ENCODE measurements around the gene SCG5.

Gene SCG5

DNA sequence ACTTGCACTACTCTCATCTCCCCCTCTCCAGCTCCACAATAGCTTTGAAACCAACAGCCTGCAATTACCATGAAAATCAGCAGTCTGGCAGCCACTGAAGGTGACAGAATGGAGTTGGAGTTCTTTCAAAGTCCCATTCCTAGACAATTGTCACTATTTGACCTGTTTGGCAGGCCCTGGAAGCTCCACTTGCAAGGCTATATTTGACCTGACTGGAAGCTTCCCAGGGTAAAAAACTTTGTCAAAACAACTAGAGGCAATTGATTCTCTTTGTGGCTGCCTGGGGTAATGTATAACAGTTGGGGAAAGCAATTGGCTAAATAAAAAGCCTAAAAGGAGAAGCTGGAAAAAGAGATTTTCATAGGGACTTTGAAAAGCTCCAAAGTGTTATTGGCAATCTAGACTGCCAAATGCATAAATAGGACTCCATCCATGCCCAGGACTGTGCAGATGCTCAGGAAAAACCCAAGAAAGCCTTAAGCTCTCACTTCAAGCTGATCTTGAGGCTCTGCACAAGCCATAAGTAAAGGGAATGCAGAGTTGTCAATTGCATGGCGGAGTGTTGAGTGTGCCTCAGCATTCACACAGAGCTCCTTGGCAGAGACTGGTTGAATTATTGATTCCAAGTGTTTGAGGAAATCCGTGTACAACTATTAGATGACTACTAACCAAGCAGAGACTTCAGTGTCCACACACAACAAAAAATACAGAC is 94.6 kb downstream of the SCG5 start:
- H3K27ac ChIP-seq: no peak overlapping the region
- TF ChIP-seq, protein P1, sequence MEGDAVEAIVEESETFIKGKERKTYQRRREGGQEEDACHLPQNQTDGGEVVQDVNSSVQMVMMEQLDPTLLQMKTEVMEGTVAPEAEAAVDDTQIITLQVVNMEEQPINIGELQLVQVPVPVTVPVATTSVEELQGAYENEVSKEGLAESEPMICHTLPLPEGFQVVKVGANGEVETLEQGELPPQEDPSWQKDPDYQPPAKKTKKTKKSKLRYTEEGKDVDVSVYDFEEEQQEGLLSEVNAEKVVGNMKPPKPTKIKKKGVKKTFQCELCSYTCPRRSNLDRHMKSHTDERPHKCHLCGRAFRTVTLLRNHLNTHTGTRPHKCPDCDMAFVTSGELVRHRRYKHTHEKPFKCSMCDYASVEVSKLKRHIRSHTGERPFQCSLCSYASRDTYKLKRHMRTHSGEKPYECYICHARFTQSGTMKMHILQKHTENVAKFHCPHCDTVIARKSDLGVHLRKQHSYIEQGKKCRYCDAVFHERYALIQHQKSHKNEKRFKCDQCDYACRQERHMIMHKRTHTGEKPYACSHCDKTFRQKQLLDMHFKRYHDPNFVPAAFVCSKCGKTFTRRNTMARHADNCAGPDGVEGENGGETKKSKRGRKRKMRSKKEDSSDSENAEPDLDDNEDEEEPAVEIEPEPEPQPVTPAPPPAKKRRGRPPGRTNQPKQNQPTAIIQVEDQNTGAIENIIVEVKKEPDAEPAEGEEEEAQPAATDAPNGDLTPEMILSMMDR (conservative IDR thresholded peaks at IDR 0.05): no peak

DNA sequence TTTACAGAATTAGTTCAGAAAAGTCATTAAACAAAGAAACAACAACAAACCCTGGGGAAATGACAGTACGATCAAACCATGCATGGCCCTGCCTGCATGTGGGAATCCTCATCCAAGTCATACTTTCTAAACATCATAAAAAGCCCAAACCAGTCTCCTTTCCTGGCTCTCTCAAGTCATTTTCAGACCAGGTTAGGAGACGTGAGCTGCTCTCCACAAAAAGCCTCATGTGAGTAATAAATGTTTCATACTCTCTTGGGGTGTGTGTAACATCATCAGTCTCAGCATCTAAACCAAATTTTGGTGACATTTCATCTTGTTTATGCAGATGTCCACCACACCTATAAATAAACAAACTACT is 95.2 kb downstream of the SCG5 start:
- TF ChIP-seq, protein P1 (conservative IDR thresholded peaks at IDR 0.05): no peak
- H3K27ac ChIP-seq: no peak overlapping the region

DNA sequence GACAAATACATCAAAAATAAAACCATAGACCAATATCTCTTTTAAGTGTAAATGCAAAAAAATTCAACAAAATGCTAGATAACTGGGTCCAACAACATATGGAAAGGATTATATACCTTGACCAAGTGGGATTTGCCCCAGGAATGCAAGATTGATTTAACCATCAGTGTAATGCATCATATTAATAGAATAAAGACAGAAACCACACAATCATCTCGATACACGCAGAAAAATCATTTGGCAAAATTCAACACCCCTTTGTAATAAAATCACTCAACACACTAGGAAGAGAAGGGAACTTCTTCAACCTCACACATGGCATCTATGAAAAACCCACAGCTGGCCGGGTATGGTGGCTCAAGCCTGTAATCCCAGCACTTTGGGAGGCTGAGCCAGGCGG is 95.8 kb downstream of the SCG5 start:
- no peak overlapping the region for H3K27ac ChIP-seq
- TF ChIP-seq, protein P1 (conservative IDR thresholded peaks at IDR 0.05): no peak

- no peak overlapping the region for H3K27ac ChIP-seq
- TF ChIP-seq, protein P1 (conservative IDR thresholded peaks at IDR 0.05): no peak
Measured at GRCh38 chr15:32738666-32739065, 97.2 kb downstream of the SCG5 start.

DNA sequence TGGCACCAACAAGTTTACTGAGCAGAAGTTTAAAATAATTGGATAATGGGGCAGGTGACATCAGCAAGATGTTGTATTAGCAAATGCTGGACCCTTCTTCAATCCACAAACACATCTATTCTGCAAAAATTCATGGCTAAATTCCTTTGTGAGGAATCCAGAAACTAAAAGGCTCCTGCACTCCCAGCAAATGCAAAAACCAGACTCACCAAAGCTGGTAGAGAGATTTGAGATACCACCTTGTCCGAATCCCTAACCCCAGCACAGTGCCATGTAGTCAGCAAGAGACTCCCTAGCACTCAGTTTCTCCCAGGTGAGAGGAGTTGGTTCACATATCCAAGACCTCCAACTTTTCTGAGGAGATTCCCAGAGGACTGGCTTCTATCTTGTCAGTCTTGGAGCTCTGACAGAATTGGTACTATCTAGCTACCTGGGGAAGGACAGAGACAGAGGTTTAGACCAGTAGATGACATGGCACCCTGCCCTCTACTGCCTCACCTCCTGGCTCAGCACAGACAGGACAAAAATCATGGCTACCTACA is 98.1 kb downstream of the SCG5 start:
- TF ChIP-seq, protein P1 (conservative IDR thresholded peaks at IDR 0.05): no peak
- no peak overlapping the region for H3K27ac ChIP-seq

GRCh38 chr15:32743411-32744140 is 102.1 kb downstream of the SCG5 start:
- no peak overlapping the region for H3K27ac ChIP-seq
- TF ChIP-seq, protein P1 (conservative IDR thresholded peaks at IDR 0.05): no peak

- H3K27ac ChIP-seq: no peak overlapping the region
- TF ChIP-seq, protein P1 (conservative IDR thresholded peaks at IDR 0.05): no peak
Measured at GRCh38 chr15:32746116-32746857, 104.8 kb downstream of the SCG5 start.

Measured in VCaP (cell line).